HG03521 (cell line): Measurements from ENCODE around the gene C1orf210.

Experiments used
- ATAC-seq: cut with Tn5 transposase; IDR thresholded peaks from one replicate; pipeline ENCODE4 v1.9.1; 2021; ENCODE audit warnings: mild to moderate bottlenecking, moderate library complexity; ENCODE audit not compliant: unreplicated experiment

C1orf210 gene

GRCh38 chr1:43253876-43254275 lies 31.5 kb downstream of the C1orf210 start:
- no peak for ATAC-seq

GRCh38 chr1:43253173-43253572 lies 32.2 kb downstream of the C1orf210 start:
- no peak for ATAC-seq

GRCh38 chr1:43252225-43252624 lies 33.2 kb downstream of the C1orf210 start:
- no peak for ATAC-seq

GRCh38 chr1:43251024-43251423 lies 34.4 kb downstream of the C1orf210 start:
- no peak for ATAC-seq

GRCh38 chr1:43250351-43250761 lies 35.0 kb downstream of the C1orf210 start:
- ATAC-seq = no peak

GRCh38 chr1:43247256-43247921 lies 38.0 kb downstream of the C1orf210 start:
- no peak for ATAC-seq

GRCh38 chr1:43246466-43247213 lies 38.7 kb downstream of the C1orf210 start:
- no peak for ATAC-seq

- no peak for ATAC-seq
Observed at GRCh38 chr1:43243299-43243698, 42.1 kb downstream of the C1orf210 start.

GRCh38 chr1:43241413-43241836 lies 44.0 kb downstream of the C1orf210 start:
- ATAC-seq = no peak

GRCh38 chr1:43239484-43239883 lies 45.9 kb downstream of the C1orf210 start:
- peak; percentile 64 for ATAC-seq

GRCh38 chr1:43238991-43239469 lies 46.4 kb downstream of the C1orf210 start:
- no peak for ATAC-seq

GRCh38 chr1:43238085-43238484 lies 47.3 kb downstream of the C1orf210 start:
- ATAC-seq = no peak

- no peak for ATAC-seq
Observed at GRCh38 chr1:43237121-43237520, 48.3 kb downstream of the C1orf210 start.

- ATAC-seq = no peak
Observed at GRCh38 chr1:43235451-43236121, 49.8 kb downstream of the C1orf210 start.

GRCh38 chr1:43235040-43235439 lies 50.3 kb downstream of the C1orf210 start:
- no peak for ATAC-seq

- ATAC-seq = no peak
Observed at GRCh38 chr1:43234267-43234666, 51.1 kb downstream of the C1orf210 start.

- ATAC-seq = no peak
Observed at GRCh38 chr1:43233631-43234030, 51.8 kb downstream of the C1orf210 start.

- ATAC-seq = no peak
Observed at GRCh38 chr1:43232482-43232881, 52.9 kb downstream of the C1orf210 start.

GRCh38 chr1:43232074-43232473 lies 53.3 kb downstream of the C1orf210 start:
- no peak for ATAC-seq
